GM21447 (cell line): ENCODE data around the gene NXPH1.

ENCODE experiments used
- ATAC-seq: cut with Tn5 transposase; IDR thresholded peaks from one replicate; pipeline ENCODE4 v1.9.1; 2021; ENCODE audit not compliant: unreplicated experiment

NXPH1 gene

GRCh38 chr7:8585591-8585990, 152.2 kb downstream of the NXPH1 start:
- ATAC-seq: no peak

- no peak for ATAC-seq
Measured at GRCh38 chr7:8590225-8590624, 156.8 kb downstream of the NXPH1 start.

- ATAC-seq: no peak
Measured at GRCh38 chr7:8590791-8591190, 157.4 kb downstream of the NXPH1 start.

GRCh38 chr7:8591289-8591688, 157.9 kb downstream of the NXPH1 start:
- ATAC-seq: no peak

GRCh38 chr7:8592167-8592566, 158.8 kb downstream of the NXPH1 start:
- ATAC-seq: no peak

GRCh38 chr7:8594115-8594514, 160.7 kb downstream of the NXPH1 start:
- ATAC-seq: no peak

- ATAC-seq: no peak
Measured at GRCh38 chr7:8597565-8597964, 164.2 kb downstream of the NXPH1 start.

- no peak for ATAC-seq
Measured at GRCh38 chr7:8601121-8601520, 167.7 kb downstream of the NXPH1 start.

GRCh38 chr7:8605221-8605620, 171.8 kb downstream of the NXPH1 start:
- ATAC-seq: no peak

- no peak for ATAC-seq
Measured at GRCh38 chr7:8612584-8612983, 179.2 kb downstream of the NXPH1 start.

GRCh38 chr7:8613191-8613590, 179.8 kb downstream of the NXPH1 start:
- no peak for ATAC-seq

GRCh38 chr7:8615019-8615418, 181.6 kb downstream of the NXPH1 start:
- no peak for ATAC-seq

GRCh38 chr7:8618441-8619070, 185.1 kb downstream of the NXPH1 start:
- ATAC-seq: no peak

- ATAC-seq: no peak
Measured at GRCh38 chr7:8620169-8620568, 186.8 kb downstream of the NXPH1 start.

GRCh38 chr7:8625612-8626011, 192.2 kb downstream of the NXPH1 start:
- no peak for ATAC-seq

GRCh38 chr7:8627325-8627724, 193.9 kb downstream of the NXPH1 start:
- no peak for ATAC-seq

- ATAC-seq: no peak
Measured at GRCh38 chr7:8628656-8629055, 195.2 kb downstream of the NXPH1 start.

- ATAC-seq: no peak
Measured at GRCh38 chr7:8629504-8629903, 196.1 kb downstream of the NXPH1 start.

GRCh38 chr7:8637322-8637721, 203.9 kb downstream of the NXPH1 start:
- no peak for ATAC-seq

- no peak for ATAC-seq
Measured at GRCh38 chr7:8638076-8638475, 204.7 kb downstream of the NXPH1 start.

GRCh38 chr7:8639668-8640067, 206.3 kb downstream of the NXPH1 start:
- ATAC-seq: no peak

GRCh38 chr7:8640671-8641070, 207.3 kb downstream of the NXPH1 start:
- no peak for ATAC-seq
